LNCaP clone FGC (cell line): ENCODE measurements around the gene DPRX.

Experiments used
- DNase-seq: peaks from one replicate; pipeline ENCODE4 v3.0.0-alpha.2; 2011; ENCODE audit warnings: low read depth
- H3K4me3 ChIP-seq: 2 replicates; pipeline ENCODE4 v1.5.1; 2011; ENCODE audit warnings: mild to moderate bottlenecking, low read depth, low read length, control low read depth
- TF ChIP-seq, protein P1 (sequence below): IDR thresholded peaks from 2 replicates; pipeline ENCODE4 v1.5.1; 2012; ENCODE audit warnings: mild to moderate bottlenecking; ENCODE audit not compliant: control insufficient read depth, insufficient read depth; ENCODE audit errors: extremely low read depth

The DPRX gene

DNA sequence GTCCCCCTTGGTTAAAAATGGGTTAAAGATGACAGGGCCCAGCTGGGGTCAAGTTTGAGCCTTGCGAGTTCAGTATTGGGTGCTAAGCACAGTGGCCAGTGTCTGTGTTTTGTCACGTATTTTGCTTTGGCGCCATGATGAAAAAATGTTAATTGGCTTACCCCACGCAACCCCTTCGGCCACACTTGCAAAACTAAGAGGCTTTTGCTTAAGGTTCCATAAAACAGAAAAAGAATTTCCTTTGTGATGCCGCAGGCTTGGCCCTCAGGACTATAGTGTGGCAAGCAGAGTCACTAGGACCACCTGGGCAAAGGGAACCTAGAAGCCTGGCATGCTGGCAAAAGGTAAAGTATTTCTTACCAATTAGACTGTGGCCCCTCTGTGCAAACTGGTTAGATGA lies 20.7 kb downstream of the DPRX start:
- H3K4me3 ChIP-seq: no peak overlapping the region
- TF ChIP-seq, protein P1, sequence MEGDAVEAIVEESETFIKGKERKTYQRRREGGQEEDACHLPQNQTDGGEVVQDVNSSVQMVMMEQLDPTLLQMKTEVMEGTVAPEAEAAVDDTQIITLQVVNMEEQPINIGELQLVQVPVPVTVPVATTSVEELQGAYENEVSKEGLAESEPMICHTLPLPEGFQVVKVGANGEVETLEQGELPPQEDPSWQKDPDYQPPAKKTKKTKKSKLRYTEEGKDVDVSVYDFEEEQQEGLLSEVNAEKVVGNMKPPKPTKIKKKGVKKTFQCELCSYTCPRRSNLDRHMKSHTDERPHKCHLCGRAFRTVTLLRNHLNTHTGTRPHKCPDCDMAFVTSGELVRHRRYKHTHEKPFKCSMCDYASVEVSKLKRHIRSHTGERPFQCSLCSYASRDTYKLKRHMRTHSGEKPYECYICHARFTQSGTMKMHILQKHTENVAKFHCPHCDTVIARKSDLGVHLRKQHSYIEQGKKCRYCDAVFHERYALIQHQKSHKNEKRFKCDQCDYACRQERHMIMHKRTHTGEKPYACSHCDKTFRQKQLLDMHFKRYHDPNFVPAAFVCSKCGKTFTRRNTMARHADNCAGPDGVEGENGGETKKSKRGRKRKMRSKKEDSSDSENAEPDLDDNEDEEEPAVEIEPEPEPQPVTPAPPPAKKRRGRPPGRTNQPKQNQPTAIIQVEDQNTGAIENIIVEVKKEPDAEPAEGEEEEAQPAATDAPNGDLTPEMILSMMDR: no peak
- no peak for DNase-seq

DNA sequence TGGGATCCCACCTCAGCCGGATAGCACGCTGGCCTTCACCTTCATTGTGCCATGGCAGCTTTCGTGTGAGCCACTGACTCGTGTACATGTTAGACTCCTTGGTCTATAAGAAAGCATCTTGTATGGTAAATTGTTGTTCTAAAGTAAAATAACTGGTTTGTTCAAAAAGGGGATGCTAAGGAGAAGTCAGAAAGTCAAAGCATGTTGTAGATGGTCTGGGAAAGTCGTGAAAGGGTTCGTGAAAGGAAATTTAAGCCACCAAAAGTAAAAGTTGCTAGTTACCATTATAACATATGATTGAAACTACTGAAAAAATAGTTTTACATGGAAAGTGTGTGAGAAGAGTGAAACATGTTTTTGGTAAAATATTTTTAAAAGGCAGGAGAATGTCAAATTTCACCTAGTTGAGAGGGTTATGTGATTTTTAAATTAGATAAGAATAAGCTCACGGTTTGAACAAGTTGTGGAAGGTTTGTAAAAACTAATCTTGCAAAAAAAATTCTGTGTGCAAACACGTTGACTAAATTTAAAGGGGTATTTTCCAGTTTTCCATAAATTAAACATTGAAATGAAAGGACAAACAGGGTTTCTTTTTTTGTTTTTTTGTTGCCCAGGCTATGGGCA lies 23.4 kb downstream of the DPRX start:
- no peak overlapping the region for H3K4me3 ChIP-seq
- TF ChIP-seq, protein P1: no peak
- DNase-seq: no peak

DNA sequence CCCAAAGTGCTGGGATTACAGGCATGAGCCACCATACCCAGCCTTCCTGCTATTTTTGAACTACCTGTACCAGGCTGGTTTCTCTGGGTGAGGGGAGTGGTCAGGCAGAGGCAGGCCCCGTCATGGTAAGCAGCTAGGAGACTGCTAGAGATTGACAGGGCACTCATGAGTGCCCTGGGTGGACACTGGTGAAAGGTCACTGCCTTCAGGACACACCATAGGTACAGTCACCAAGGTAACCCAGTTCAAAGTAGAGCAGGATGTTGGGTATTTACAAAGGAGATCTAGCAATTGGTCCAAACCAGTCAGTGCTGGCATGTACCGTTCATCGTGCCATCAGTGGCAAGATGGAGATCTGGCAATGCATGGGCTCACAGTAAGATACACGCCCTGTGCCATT lies 25.5 kb downstream of the DPRX start:
- no peak overlapping the region for H3K4me3 ChIP-seq
- no peak for DNase-seq
- TF ChIP-seq, protein P1: no peak

DNA sequence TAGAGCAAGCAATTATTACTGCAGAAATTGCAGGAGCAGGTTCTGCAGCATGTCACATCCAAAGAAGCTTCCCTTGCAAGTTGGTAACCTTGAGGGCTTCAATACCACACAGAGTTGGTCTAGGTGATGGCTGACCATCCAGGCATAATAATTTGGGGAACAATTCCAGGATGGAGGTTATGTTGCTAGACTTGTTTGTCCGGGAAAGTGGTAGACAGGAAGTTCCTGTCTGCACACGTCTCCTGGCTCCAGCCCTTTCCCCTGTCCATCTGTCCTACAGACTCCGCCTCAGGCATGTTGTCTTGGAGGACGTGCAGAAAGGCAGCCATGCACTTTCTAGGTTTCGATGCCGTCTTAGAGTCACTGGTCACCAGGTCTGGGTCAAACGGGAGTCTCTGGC lies 26.0 kb downstream of the DPRX start:
- TF ChIP-seq, protein P1: no peak
- H3K4me3 ChIP-seq: no peak overlapping the region
- DNase-seq: no peak

DNA sequence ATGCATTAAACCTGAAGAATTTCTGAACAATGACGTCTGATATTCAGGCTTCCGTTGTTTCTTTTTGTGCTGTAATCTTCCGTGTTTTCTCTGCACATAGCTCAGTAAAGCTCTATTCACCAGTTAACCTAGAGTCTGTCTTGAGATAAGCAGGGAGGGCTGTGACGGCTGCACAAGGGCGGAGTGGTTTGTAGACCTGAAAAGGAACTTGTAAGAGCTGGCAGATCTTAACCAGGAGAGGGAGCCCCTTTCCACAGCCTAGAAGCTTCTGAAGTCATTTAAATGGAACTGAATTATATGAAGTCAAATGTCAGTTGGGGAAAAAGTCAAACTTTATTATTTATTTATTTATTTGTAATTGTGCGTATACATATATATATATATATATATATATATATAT lies 27.5 kb downstream of the DPRX start:
- TF ChIP-seq, protein P1: peak; percentile 58
- no peak overlapping the region for H3K4me3 ChIP-seq
- DNase-seq: peak; percentile 55

DNA sequence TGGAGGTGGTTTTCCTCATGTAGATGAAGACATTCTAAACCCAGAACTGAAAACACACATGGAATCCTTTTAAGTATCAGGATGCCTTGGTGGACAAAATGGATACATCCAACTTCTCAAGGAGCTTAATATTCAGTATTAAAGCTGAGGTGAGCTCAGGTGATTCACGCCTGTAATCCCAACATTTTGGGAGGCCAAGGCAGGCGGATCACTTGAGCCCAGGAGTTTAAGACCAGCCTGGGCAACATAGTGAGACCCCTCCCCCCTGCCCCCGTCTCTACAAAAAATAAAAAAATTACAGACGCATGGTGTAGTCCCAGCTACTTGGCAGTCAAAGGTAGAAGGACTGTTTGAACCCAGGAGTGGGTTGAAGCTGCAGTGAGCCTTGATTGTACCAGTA lies 28.8 kb downstream of the DPRX start:
- no peak for DNase-seq
- TF ChIP-seq, protein P1: no peak
- H3K4me3 ChIP-seq: no peak overlapping the region

DNA sequence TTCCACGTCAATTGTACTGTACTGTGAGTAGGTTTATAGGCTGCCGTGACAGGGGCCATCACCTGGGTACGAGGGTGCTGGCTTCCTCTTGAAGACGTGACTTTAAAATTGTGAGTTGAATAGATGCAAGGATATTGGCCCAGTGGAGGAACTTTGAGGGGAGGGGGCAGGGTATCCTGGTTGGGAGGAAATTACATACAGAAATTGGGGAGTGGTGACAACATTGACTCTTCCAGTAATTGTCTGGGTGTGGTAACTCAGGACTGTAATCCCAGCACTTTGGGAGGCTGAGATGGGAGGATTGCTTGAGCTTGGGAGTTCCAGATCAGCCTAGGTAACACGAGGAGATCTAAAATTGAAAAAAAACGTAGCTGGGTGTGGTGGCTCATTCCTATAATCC lies 30.4 kb downstream of the DPRX start:
- H3K4me3 ChIP-seq: no peak overlapping the region
- TF ChIP-seq, protein P1: no peak
- DNase-seq: no peak
